Mesendoderm (in vitro differentiated cells): ENCODE data around the gene SND1.
"Not testable (repeated sequence)": the region's sequence is repeated elsewhere in the genome, so short reads cannot be mapped to it uniquely, and the experiment has no call there.

Experiments
- DNase-seq: peaks from one replicate; pipeline ENCODE4 v3.0.0; 2013
- H2AK5ac ChIP-seq: 2 replicates; pipeline ENCODE4 v1.6.1; 2013; ENCODE audit warnings: low read length, inconsistent platforms
- H2BK120ac ChIP-seq: 2 replicates; pipeline ENCODE4 v1.6.1; 2013; ENCODE audit warnings: low read depth, mild to moderate bottlenecking, low read length, moderate library complexity, mixed read lengths
- H2BK15ac ChIP-seq: replicated peaks from 2 replicates; pipeline ENCODE4 v1.6.1; 2013; ENCODE audit warnings: low read depth, mild to moderate bottlenecking, moderate library complexity
- H2BK5ac ChIP-seq: 2 replicates; pipeline ENCODE4 v1.6.1; 2013; ENCODE audit warnings: low read length, inconsistent platforms
- H3K18ac ChIP-seq: 2 replicates; pipeline ENCODE4 v1.6.1; 2013; ENCODE audit warnings: mild to moderate bottlenecking, low read length, mixed read lengths
- H3K23ac ChIP-seq: one replicate; pipeline ENCODE4 v1.6.1; 2013; ENCODE audit warnings: low read length
- H3K27ac ChIP-seq: 2 replicates; pipeline ENCODE4 v1.5.1; 2013; ENCODE audit warnings: low read depth, mild to moderate bottlenecking, inconsistent platforms, low read length, moderate library complexity
- H3K27me3 ChIP-seq: 2 replicates; pipeline ENCODE4 v1.6.1; 2013; ENCODE audit warnings: low read length, control low read depth, mild to moderate bottlenecking, inconsistent platforms; ENCODE audit not compliant: insufficient read depth, poor library complexity
- H3K36me3 ChIP-seq: 2 replicates; pipeline ENCODE4 v1.6.1; 2013; ENCODE audit warnings: low read length, inconsistent platforms; ENCODE audit not compliant: control insufficient read depth, insufficient read depth
- H3K4ac ChIP-seq: one replicate; pipeline ENCODE4 v1.6.1; 2013; ENCODE audit warnings: low read depth, mild to moderate bottlenecking, low read length, moderate library complexity
- H3K4me1 ChIP-seq: 2 replicates; pipeline ENCODE4 v1.6.1; 2013; ENCODE audit warnings: low read depth, low read length, inconsistent platforms; ENCODE audit not compliant: control insufficient read depth
- H3K4me2 ChIP-seq: 2 replicates; pipeline ENCODE4 v1.6.1; 2013; ENCODE audit warnings: low read length
- H3K4me3 ChIP-seq: 2 replicates; pipeline ENCODE4 v1.5.1; 2013; ENCODE audit warnings: mild to moderate bottlenecking, low read length
- H3K56ac ChIP-seq: one replicate; pipeline ENCODE4 v1.6.1; 2013; ENCODE audit warnings: low read length
- H3K79me1 ChIP-seq: 2 replicates; pipeline ENCODE4 v1.6.1; 2013; ENCODE audit warnings: low read length, inconsistent platforms
- H3K79me2 ChIP-seq: 2 replicates; pipeline ENCODE4 v1.6.1; 2013; ENCODE audit warnings: mild to moderate bottlenecking, low read length; ENCODE audit not compliant: control insufficient read depth, insufficient read depth
- H3K9ac ChIP-seq: 2 replicates; pipeline ENCODE4 v1.6.1; 2013; ENCODE audit warnings: low read length, inconsistent platforms
- H4K5ac ChIP-seq: one replicate; pipeline ENCODE4 v1.6.1; 2013; ENCODE audit warnings: low read length
- H4K8ac ChIP-seq: one replicate; pipeline ENCODE4 v1.6.1; 2013; ENCODE audit warnings: low read depth, mild to moderate bottlenecking, control low read depth, low read length, moderate library complexity
- WGBS: extraction: QIAGEN DNeasy Blood & Tissue Kit; methylation state at CpG from one replicate; pipeline ENCODE4 v1.1.7; 2013; ENCODE audit warnings: low lambda C conversion rate, missing lambda C conversion rate; ENCODE audit not compliant: insufficient coverage; ENCODE audit errors: extremely low coverage; 5-methylcytosine and 5-hydroxymethylcytosine counted together

The SND1 gene

DNA sequence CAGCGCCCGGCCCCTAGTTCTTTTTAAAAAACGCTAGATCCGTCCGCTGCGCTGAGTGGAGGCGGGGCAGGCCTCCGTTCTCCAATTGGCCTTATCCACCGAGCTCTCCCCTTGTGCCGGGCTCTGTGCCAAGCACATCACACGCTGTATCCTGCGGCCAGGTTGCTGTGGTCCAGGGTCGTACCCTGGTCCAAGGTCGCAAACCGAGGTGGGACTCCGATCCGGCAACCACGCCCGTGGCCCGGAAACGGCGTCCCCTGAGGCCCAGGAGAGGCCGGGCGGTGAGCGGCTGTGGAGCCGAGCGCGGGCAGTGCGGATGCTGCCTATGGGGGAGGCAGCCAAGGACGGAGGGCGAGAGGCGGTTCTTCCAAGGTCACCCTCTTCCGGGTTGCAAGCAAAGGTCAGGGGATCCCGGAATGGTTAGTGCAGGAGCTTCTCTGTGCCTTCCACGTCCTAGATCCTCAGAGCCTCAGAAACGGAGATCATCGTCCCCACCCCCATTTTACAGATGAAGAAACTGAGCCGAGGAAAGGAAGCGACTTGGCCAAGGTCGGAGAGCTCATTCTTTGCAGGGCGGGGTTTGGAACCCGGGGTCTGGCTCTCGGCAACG, 451.6 kb downstream of the SND1 start:
- Histone ChIP-seq H3K4me2 (no peak overlapping the region), H3K4me3 (no peak overlapping the region), H3K56ac (no peak overlapping the region), H2BK15ac (no peak overlapping the region), H3K4me1 (no peaks in the 10 kb centered on the region), H4K5ac (no peak overlapping the region), H3K27ac (no peak overlapping the region), H3K4ac (no peak overlapping the region), H3K79me1 (no peaks in the 10 kb centered on the region), H4K8ac (no peak overlapping the region), H2BK5ac (no peak overlapping the region), H3K27me3 (no peaks in the 10 kb centered on the region), H3K23ac (no peak overlapping the region), H3K9ac (no peak overlapping the region), H3K36me3 (no peaks in the 10 kb centered on the region), H3K18ac (no peak overlapping the region), H2AK5ac (no peak overlapping the region), H3K79me2 (no peaks in the 10 kb centered on the region), H2BK120ac (no peak overlapping the region)
- WGBS, result no CpG with 5 or more reads among the region's 44 CpGs
- no peak for DNase-seq

DNA sequence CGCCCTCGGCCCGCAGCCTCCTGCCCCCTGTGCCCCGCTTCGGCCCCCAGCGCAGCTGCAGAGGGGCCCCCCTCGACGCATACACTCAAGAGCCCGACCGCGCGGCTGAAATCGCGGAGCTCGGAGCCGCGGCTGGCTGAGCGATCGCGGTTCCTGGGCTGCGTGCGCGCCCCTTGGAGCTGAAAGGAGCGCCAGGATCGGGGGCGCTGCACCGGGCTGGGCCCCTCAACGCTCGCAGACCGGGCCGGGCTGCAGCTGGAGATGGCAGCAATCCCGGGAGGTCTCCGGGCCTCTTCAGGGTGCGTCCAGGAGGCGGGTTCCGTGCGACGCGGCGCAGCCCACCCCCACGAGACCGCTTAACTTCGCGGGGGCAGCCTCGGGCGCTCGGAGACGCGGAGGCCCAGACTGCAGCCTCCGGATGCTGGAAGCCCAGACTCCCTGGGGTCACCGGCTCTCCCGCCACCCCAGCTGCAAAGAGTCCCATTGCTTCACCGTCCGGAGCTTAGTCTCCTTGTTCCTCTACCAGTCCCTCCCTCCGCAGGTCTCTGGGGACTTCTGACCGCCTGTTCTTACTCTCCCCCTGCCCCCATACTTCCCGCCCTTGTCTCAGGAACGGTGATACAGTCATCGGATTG, 452.2 kb downstream of the SND1 start:
- Histone ChIP-seq H3K4me1 (no peaks in the 10 kb centered on the region), H3K4ac (no peak overlapping the region), H3K4me3 (no peak overlapping the region), H4K5ac (no peak overlapping the region), H3K79me1 (no peaks in the 10 kb centered on the region), H3K79me2 (no peaks in the 10 kb centered on the region), H2AK5ac (no peak overlapping the region), H3K27me3 (no peaks in the 10 kb centered on the region), H3K56ac (no peak overlapping the region), H3K36me3 (no peaks in the 10 kb centered on the region), H3K27ac (no peak overlapping the region), H3K4me2 (no peak overlapping the region), H4K8ac (no peak overlapping the region), H3K18ac (no peak overlapping the region), H2BK120ac (no peak overlapping the region), H3K9ac (no peak overlapping the region), H2BK15ac (no peak overlapping the region), H3K23ac (no peak overlapping the region), H2BK5ac (no peak overlapping the region)
- WGBS, result no CpG with 5 or more reads among the region's 59 CpGs
- DNase-seq, result no peak

DNA sequence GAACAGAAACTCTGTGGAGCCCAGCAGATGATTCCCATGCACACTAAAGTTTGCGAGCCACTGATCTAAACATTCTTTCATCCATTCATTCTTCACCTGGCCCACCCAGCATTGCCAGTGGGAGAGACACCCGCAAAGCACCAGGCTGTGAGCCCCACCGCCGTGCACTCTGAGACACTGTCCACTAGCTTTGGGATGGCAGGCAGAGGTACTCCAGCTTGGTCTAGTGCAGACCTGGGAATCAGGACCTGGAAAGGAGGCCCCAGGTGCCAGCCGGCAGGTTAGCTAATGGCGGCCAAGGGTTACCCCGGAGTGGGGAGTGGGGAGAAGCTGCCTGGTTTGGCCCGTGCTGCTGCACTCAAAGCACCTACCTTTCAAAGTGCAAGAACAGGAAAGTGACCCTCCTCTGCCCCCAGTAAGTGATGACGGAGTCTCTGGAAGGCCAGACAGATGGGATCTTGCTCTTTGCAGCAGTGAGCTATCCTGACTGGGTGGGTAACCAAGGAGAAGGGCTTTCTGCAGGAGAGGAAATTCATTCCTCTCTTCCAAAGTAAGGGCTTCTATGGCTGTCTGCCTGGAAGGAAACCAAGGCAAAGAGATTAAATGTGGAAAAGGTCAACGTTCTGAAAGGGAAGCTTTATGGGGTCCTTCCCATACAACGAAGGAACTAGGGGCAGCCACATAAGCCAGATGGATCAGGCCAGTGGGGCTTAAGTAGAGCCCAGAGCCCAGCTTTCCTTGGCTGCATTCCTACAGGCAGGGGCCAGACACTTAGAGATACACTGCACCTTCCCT, 453.4 kb downstream of the SND1 start:
- H3K56ac ChIP-seq, result no peak overlapping the region
- no CpG with 5 or more reads among the region's 11 CpGs for WGBS
- H3K79me2 ChIP-seq, result no peaks in the 10 kb centered on the region
- H3K36me3 ChIP-seq, result no peaks in the 10 kb centered on the region
- H3K4me3 ChIP-seq, result no peak overlapping the region
- H3K18ac ChIP-seq, result no peak overlapping the region
- H2BK5ac ChIP-seq, result no peak overlapping the region
- H3K23ac ChIP-seq, result no peak overlapping the region
- H3K4me1 ChIP-seq, result no peaks in the 10 kb centered on the region
- H2AK5ac ChIP-seq, result no peak overlapping the region
- no peaks in the 10 kb centered on the region for H3K27me3 ChIP-seq
- H2BK120ac ChIP-seq, result no peak overlapping the region
- no peak overlapping the region for H4K8ac ChIP-seq
- no peak overlapping the region for H3K4me2 ChIP-seq
- no peak overlapping the region for H3K9ac ChIP-seq
- no peak overlapping the region for H2BK15ac ChIP-seq
- no peaks in the 10 kb centered on the region for H3K79me1 ChIP-seq
- no peak for DNase-seq
- no peak overlapping the region for H3K27ac ChIP-seq
- no peak overlapping the region for H4K5ac ChIP-seq
- H3K4ac ChIP-seq, result no peak overlapping the region

DNA sequence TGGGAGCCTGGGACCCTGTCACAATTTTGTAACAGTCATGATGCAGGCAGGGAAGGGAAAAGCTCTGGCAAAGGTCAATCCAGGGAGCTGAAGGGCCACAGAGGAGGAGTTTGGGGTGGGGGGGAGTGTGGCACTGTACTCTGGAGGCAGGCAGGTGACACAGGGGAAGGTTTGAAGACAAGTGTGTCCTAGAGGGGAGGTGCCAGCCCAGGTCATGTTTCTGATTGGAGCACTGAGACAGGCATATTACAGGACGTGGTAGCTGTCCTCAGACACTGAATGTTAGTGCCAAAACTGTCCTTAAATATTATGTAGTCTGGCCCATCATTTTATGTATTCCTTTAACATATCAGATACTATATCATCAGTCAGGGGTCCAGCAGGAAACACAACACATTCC, 454.8 kb downstream of the SND1 start:
- Histone ChIP-seq H3K56ac (no peak overlapping the region), H3K27me3 (no peaks in the 10 kb centered on the region), H3K18ac (no peak overlapping the region), H3K23ac (no peak overlapping the region), H3K4me3 (no peak overlapping the region), H2BK15ac (no peak overlapping the region), H2BK120ac (no peak overlapping the region), H3K9ac (no peak overlapping the region), H3K4me1 (no peaks in the 10 kb centered on the region), H2BK5ac (no peak overlapping the region), H3K4ac (no peak overlapping the region), H3K79me2 (no peaks in the 10 kb centered on the region), H3K36me3 (no peaks in the 10 kb centered on the region), H3K79me1 (no peaks in the 10 kb centered on the region), H3K27ac (no peak overlapping the region), H3K4me2 (no peak overlapping the region), H4K8ac (no peak overlapping the region), H2AK5ac (no peak overlapping the region), H4K5ac (no peak overlapping the region)
- WGBS, result no CpG with 5 or more reads among the region's 1 CpG
- DNase-seq, result no peak

GRCh38 chr7:128107516-128107915, 455.5 kb downstream of the SND1 start:
- H3K27me3 ChIP-seq, H3K4me1 ChIP-seq, H2BK5ac ChIP-seq, H3K4ac ChIP-seq, DNase-seq, H3K4me2 ChIP-seq, H3K79me2 ChIP-seq, H3K9ac ChIP-seq, H4K5ac ChIP-seq, H3K18ac ChIP-seq, H3K79me1 ChIP-seq, H3K36me3 ChIP-seq, H2BK15ac ChIP-seq, H2BK120ac ChIP-seq, H3K23ac ChIP-seq, H3K56ac ChIP-seq, H4K8ac ChIP-seq, H2AK5ac ChIP-seq, H3K4me3 ChIP-seq, H3K27ac ChIP-seq: not testable (repeated sequence)
- WGBS, result no CpG with 5 or more reads among the region's 12 CpGs
